Thyroid gland (tissue), 4 donors: Measurements from ENCODE around the gene CCDC74B.
"Not testable (repeated sequence)": the region's sequence is repeated elsewhere in the genome, so short reads cannot be mapped to it uniquely, and the experiment has no call there.

ENCODE experiments used
- CTCF ChIP-seq, 6 experiments: fragments of 200-600 bp in 3 of 6; fragments of 450-650 bp in 3 of 6; sonication (generic) in 3 of 6; IDR thresholded peaks; one replicate each; pipeline ENCODE4 v1.5.1; 2016 to 2019; ENCODE audit warnings: antibody characterized with exemption in 6 of 6, mild to moderate bottlenecking in 2 of 6, inconsistent platforms in 1 of 6, moderate library complexity in 1 of 6
- POLR2A ChIP-seq, 2 donors: fragments of 450-650 bp; IDR thresholded peaks; one replicate each; pipeline ENCODE4 v1.6.1; 2017; ENCODE audit warnings: antibody characterized with exemption in 2 of 2, mild to moderate bottlenecking in 2 of 2, moderate library complexity in 1 of 2

GRCh38 chr2:130162486-130162885 lies 17.6 kb upstream of the CCDC74B start:
- TF ChIP-seq CTCF, POLR2A (IDR thresholded peaks at IDR 0.05): not testable (repeated sequence)
